ELF-1 (cell line): ENCODE data around the gene PDZD2.
A peak's percentile ranks its signal among the peaks of the same experiment; 100 is the strongest.
"Not testable (repeated sequence)": the region's sequence is repeated elsewhere in the genome, so short reads cannot be mapped to it uniquely, and the experiment has no call there.

Experiments used
- DNase-seq: peaks from one replicate; pipeline ENCODE4 v3.0.0-alpha.2; 2016; ENCODE audit warnings: low read depth, low spot score

PDZD2 gene

GRCh38 chr5:32099486-32100035 is 460.6 kb downstream of the PDZD2 start:
- DNase-seq, result peak; percentile 75

- DNase-seq, result peak; percentile 48
These were observed 461.3 kb downstream of the PDZD2 start for GRCh38 chr5:32100230-32100629.

GRCh38 chr5:32100691-32101302 is 461.9 kb downstream of the PDZD2 start:
- DNase-seq, result no peak

GRCh38 chr5:32102254-32102986 is 463.5 kb downstream of the PDZD2 start:
- DNase-seq, result no peak

GRCh38 chr5:32103521-32103920 is 464.6 kb downstream of the PDZD2 start:
- no peak for DNase-seq

- DNase-seq, result no peak
These were observed 468.4 kb downstream of the PDZD2 start for GRCh38 chr5:32107291-32107690.

- no peak for DNase-seq
These were observed 469.2 kb downstream of the PDZD2 start for GRCh38 chr5:32108167-32108566.

- DNase-seq, result no peak
These were observed 470.3 kb downstream of the PDZD2 start for GRCh38 chr5:32109236-32109635.

- DNase-seq, result no peak
These were observed 471.3 kb downstream of the PDZD2 start for GRCh38 chr5:32110111-32110696.

GRCh38 chr5:32115985-32116384 is 477.1 kb downstream of the PDZD2 start:
- no peak for DNase-seq

GRCh38 chr5:32116574-32117313 is 477.8 kb downstream of the PDZD2 start:
- DNase-seq, result no peak

- DNase-seq, result not testable (repeated sequence)
These were observed 480.0 kb downstream of the PDZD2 start for GRCh38 chr5:32118922-32119321.

GRCh38 chr5:32123058-32123805 is 484.3 kb downstream of the PDZD2 start:
- no peak for DNase-seq

GRCh38 chr5:32123889-32124676 is 485.2 kb downstream of the PDZD2 start:
- DNase-seq, result no peak

- no peak for DNase-seq
These were observed 487.8 kb downstream of the PDZD2 start for GRCh38 chr5:32126691-32127090.

- no peak for DNase-seq
These were observed 488.8 kb downstream of the PDZD2 start for GRCh38 chr5:32127711-32128110.

GRCh38 chr5:32129074-32129598 is 490.2 kb downstream of the PDZD2 start:
- DNase-seq, result no peak

- DNase-seq, result no peak
These were observed 491.9 kb downstream of the PDZD2 start for GRCh38 chr5:32130865-32131264.

GRCh38 chr5:32131604-32132003 is 492.7 kb downstream of the PDZD2 start:
- DNase-seq, result no peak

- no peak for DNase-seq
These were observed 493.8 kb downstream of the PDZD2 start for GRCh38 chr5:32132757-32133156.
